Uterus (tissue), 2 donors: ENCODE results near the gene SMIM44.
"Not testable (repeated sequence)": the region's sequence is repeated elsewhere in the genome, so short reads cannot be mapped to it uniquely, and the experiment has no call there.

ENCODE experiments used
- CTCF ChIP-seq, 4 experiments: fragments of 200-600 bp in 2 of 4; fragments of 450-650 bp in 2 of 4; sonication (generic) in 2 of 4; IDR thresholded peaks; one replicate each; pipeline ENCODE4 v1.5.1; 2016 to 2019; ENCODE audit warnings: antibody characterized with exemption in 4 of 4, mild to moderate bottlenecking in 2 of 4, moderate library complexity in 1 of 4
- POLR2A ChIP-seq, 2 donors: fragments of 450-650 bp; IDR thresholded peaks; one replicate each; pipeline ENCODE4 v1.6.1; 2016; ENCODE audit warnings: antibody characterized with exemption in 2 of 2, mild to moderate bottlenecking in 1 of 2, moderate library complexity in 1 of 2

GRCh38 chr19:3529299-3529698 lies 46.1 kb upstream of the SMIM44 start:
- not testable (repeated sequence) for TF ChIP-seq CTCF, POLR2A (IDR thresholded peaks at IDR 0.05)
